Activated CD8-positive, alpha-beta T cell treated with anti-CD3 and anti-CD28 coated beads for 36 hours (primary cell): Measurements from ENCODE around the gene GPR156. TPM values are rescaled to one million over a fixed set of nuclear protein-coding genes. Genes with fewer than 3 reads are reported as not detected.

Experiments used
- ATAC-seq: fragments of 200-7000 bp; cut with Tn5 transposase; one replicate; pipeline ENCODE4 v1.10.0; 2021; ENCODE audit warnings: mild to moderate bottlenecking, moderate library complexity
- CTCF ChIA-PET: fragments of 350-600 bp; sonication (Branson Sonifier 250); formaldehyde crosslinking; loops from one replicate; lab custom pipeline; 2021; ENCODE audit warnings: antibody characterized with exemption; lab: Charles Lee
- POLR2A ChIA-PET: fragments of 350-600 bp; sonication (Branson Sonifier 250); formaldehyde crosslinking; loops from one replicate; lab custom pipeline; 2021; ENCODE audit warnings: antibody characterized with exemption; lab: Charles Lee
- DNase-seq: peaks from one replicate; pipeline ENCODE4 v3.0.0-alpha.2; 2020
- H3K27ac Mint-ChIP-seq: one replicate; pipeline ENCODE4 v1.8.0; 2021; ENCODE audit warnings: mild to moderate bottlenecking, mixed read lengths
- H3K27me3 Mint-ChIP-seq: one replicate; pipeline ENCODE4 v1.8.0; 2021; ENCODE audit warnings: mixed read lengths
- H3K36me3 Mint-ChIP-seq: one replicate; pipeline ENCODE4 v1.8.0; 2021; ENCODE audit warnings: low read depth, mixed read lengths
- H3K4me1 Mint-ChIP-seq: one replicate; pipeline ENCODE4 v1.8.0; 2021; ENCODE audit warnings: low read depth, mixed read lengths
- H3K4me3 Mint-ChIP-seq: one replicate; pipeline ENCODE4 v1.8.0; 2021; ENCODE audit warnings: mild to moderate bottlenecking, moderate library complexity, mixed read lengths
- H3K9me3 Mint-ChIP-seq: one replicate; pipeline ENCODE4 v1.8.0; 2021; ENCODE audit warnings: mixed read lengths
- intact Hi-C: fragments of 100-400 bp; cut with micrococcal nuclease; formaldehyde crosslinking; loops from one replicate; pipeline ENCODE4 v1.10.0; 2022
- total RNA-seq, 2 experiments: library from RNA; stranded (reverse); gene quantifications; one replicate each; pipeline ENCODE4 v1.2.3, GENCODE V29; 2021
- TF ChIP-seq, protein P1 (sequence below): fragments of 200-600 bp; IDR thresholded peaks from one replicate; pipeline ENCODE4 v1.8.0; 2022; ENCODE audit warnings: antibody characterized with exemption, mild to moderate bottlenecking

Gene GPR156
- total RNA-seq, 2 experiments from 2014 or later, result not detected

DNA sequence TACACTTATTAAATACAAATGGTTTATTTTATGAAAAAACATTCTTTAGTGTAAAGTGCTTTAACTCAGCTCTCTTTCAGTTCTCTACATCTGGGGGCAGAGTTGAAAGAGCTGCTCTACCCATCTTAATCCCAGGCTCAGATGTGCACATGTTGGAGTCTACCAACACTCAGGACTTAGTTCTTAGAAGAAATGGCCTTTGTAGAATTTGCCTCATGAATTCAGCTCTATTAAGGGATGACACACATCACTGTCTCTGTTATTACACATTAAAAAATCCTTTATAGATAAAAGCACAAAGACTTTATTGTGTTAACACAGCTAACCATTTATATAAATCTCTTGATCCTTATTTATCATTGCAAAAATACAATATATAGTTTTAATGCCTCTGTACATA is 159.0 kb downstream of the GPR156 start:
- Mint-ChIP-seq H3K36me3 (no peaks in the 10 kb centered on the region), H3K27me3 (peaks cover 1% of the 10 kb centered on the region), H3K27ac (no peak overlapping the region), H3K4me1 (no peaks in the 10 kb centered on the region), H3K4me3 (no peak overlapping the region), H3K9me3 (no peaks in the 10 kb centered on the region)
- intact Hi-C loops, result no loop called here
- POLR2A ChIA-PET, result interaction anchor here (1.1 to 1.2 kb wide), 2 partner anchors 30 to 67 kb away, joined by 3 read pairs; no protein-coding TSS in a partner anchor
- no peak for ATAC-seq
- TF ChIP-seq, protein P1, sequence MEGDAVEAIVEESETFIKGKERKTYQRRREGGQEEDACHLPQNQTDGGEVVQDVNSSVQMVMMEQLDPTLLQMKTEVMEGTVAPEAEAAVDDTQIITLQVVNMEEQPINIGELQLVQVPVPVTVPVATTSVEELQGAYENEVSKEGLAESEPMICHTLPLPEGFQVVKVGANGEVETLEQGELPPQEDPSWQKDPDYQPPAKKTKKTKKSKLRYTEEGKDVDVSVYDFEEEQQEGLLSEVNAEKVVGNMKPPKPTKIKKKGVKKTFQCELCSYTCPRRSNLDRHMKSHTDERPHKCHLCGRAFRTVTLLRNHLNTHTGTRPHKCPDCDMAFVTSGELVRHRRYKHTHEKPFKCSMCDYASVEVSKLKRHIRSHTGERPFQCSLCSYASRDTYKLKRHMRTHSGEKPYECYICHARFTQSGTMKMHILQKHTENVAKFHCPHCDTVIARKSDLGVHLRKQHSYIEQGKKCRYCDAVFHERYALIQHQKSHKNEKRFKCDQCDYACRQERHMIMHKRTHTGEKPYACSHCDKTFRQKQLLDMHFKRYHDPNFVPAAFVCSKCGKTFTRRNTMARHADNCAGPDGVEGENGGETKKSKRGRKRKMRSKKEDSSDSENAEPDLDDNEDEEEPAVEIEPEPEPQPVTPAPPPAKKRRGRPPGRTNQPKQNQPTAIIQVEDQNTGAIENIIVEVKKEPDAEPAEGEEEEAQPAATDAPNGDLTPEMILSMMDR, result no peak
- CTCF ChIA-PET, result interaction anchor here (1.2 to 2.0 kb wide), 4 partner anchors 9 to 291 kb away, joined by 3 to 9 read pairs (median 4); no protein-coding TSS in a partner anchor
- no peak for DNase-seq

DNA sequence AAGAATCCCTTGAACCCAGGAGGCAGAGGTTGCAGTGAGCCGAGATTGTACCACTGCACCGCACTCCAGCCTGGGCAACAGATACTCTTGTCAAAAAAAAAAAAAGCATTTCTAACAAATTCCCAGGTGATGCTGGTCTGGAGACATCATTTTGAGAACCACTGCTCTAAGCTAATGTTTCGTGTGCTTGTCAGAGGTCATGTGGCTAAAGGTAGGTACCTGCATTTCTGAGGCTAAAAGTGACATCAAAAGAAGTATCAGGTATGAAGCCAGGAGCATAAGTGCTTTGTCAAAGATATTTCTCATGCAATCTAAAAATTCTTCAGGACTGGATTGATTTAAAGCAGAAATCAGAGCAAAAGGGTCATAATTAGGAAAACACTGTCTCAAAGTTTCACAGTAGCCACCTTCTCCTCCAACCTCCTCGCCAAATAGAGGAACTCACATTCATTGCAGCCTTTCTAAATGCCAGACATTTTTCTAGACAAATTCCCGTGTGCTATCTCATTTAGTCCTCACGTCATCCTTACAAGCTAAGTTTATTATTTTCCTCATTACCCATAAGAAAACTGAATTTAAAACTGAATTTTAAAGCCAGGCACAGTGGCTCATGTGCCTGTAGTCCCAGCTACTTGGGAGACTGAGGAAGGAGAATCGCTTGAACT is 165.0 kb downstream of the GPR156 start:
- H3K9me3 Mint-ChIP-seq, result peaks cover 8% of the 10 kb centered on the region
- no peak overlapping the region for H3K4me3 Mint-ChIP-seq
- H3K27ac Mint-ChIP-seq, result no peak overlapping the region
- no peak for DNase-seq
- no peaks in the 10 kb centered on the region for H3K4me1 Mint-ChIP-seq
- H3K36me3 Mint-ChIP-seq, result peaks cover 4% of the 10 kb centered on the region
- POLR2A ChIA-PET, result interaction anchor here (0.6 kb wide), 2 partner anchors 10 to 35 kb away, joined by 4 to 5 read pairs; no protein-coding TSS in a partner anchor
- peaks cover 1% of the 10 kb centered on the region for H3K27me3 Mint-ChIP-seq
- no peak for ATAC-seq
- CTCF ChIA-PET, result interaction anchor here (1.5 kb wide), 1 partner anchor 441 kb away, joined by 3 read pairs; no protein-coding TSS in a partner anchor
- intact Hi-C loops, result no loop called here
- TF ChIP-seq, protein P1, result no peak

Other genes starting within 250 kb of the GPR156 start
- gene GSK3B, start 190.8 kb downstream of the GPR156 start, total RNA-seq, result 10 to 100 TPM; 29.0 to 32.1 TPM
- 10 to 100 TPM; 29.1 to 30.7 TPM for gene LRRC58, start 64.1 kb upstream of the GPR156 start, total RNA-seq
- 1 to 10 TPM; 1.0 to 2.9 TPM for gene FSTL1, start 165.8 kb upstream of the GPR156 start, total RNA-seq